Activated CD4-positive, alpha-beta T cell treated with anti-CD3 and anti-CD28 coated beads, Interleukin-2, amount 10 ng/mL, durations not matched to agents 24 days and 14 days (primary cell): ENCODE results near the gene PCDHGB3. TPM values are rescaled to one million over a fixed set of nuclear protein-coding genes. Genes with fewer than 3 reads are reported as not detected.
"Not testable (repeated sequence)": the region's sequence is repeated elsewhere in the genome, so short reads cannot be mapped to it uniquely, and the experiment has no call there.

Source experiments
- DNase-seq: peaks from one replicate; pipeline ENCODE4 v3.0.0; 2022
- H3K27ac Mint-ChIP-seq: one replicate; pipeline ENCODE4 v1.8.0; 2022; ENCODE audit warnings: mild to moderate bottlenecking, mixed read lengths
- H3K27me3 Mint-ChIP-seq: one replicate; pipeline ENCODE4 v1.8.0; 2022; ENCODE audit warnings: mixed read lengths
- H3K36me3 Mint-ChIP-seq: one replicate; pipeline ENCODE4 v1.8.0; 2022; ENCODE audit warnings: low read depth, mild to moderate bottlenecking, mixed read lengths
- H3K4me1 Mint-ChIP-seq: one replicate; pipeline ENCODE4 v1.8.0; 2021; ENCODE audit warnings: mixed read lengths
- H3K4me3 Mint-ChIP-seq: one replicate; pipeline ENCODE4 v1.8.0; 2022; ENCODE audit warnings: mild to moderate bottlenecking, moderate library complexity, mixed read lengths
- H3K9me3 Mint-ChIP-seq: one replicate; pipeline ENCODE4 v1.8.0; 2021; ENCODE audit warnings: mixed read lengths
- intact Hi-C: fragments of 100-400 bp; cut with micrococcal nuclease; formaldehyde crosslinking; loops from one replicate; pipeline ENCODE4 v1.15.1; 2023
- total RNA-seq: library from RNA; stranded (reverse); gene quantifications from 2 replicates; pipeline ENCODE4 v1.2.3, GENCODE V29; 2022

The PCDHGB3 gene
- total RNA-seq, 1 donor from 2014 or later, result 0.49 TPM

DNA sequence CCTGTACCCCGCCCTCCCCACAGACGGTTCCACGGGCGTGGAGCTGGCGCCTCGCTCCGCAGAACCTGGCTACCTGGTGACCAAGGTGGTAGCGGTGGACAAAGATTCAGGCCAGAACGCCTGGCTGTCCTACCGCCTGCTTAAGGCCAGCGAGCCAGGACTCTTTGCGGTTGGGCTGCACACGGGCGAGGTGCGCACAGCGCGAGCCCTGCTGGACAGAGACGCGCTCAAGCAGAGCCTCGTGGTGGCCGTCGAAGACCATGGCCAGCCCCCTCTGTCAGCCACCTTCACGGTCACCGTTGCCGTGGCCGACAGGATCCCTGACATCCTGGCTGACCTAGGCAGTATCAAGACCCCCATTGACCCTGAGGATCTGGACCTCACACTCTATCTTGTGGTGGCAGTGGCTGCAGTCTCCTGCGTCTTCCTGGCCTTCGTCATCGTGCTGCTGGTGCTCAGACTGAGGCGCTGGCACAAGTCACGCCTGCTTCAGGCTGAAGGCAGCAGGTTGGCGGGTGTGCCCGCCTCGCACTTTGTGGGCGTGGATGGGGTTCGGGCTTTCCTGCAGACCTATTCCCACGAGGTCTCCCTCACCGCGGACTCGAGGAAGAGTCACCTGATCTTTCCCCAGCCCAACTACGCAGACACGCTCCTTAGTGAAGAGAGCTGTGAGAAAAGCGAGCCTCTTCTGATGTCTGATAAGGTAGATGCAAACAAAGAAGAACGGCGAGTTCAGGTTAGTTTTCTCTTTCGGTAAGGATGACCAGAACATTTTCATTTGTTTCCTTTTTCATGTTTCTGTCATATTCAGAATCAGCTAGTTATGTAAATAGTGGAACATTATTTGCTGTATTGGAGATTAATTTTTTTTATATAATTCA, 3.8 kb upstream of the PCDHGB3 start:
- H3K27me3 Mint-ChIP-seq, result peaks cover 29% of the 10 kb centered on the region
- H3K4me1 Mint-ChIP-seq, result peaks cover 2% of the 10 kb centered on the region
- peaks cover 27% of the 10 kb centered on the region for H3K9me3 Mint-ChIP-seq
- H3K4me3 Mint-ChIP-seq, result no peak overlapping the region
- DNase-seq, result no peak
- intact Hi-C loops, result no loop called here
- no peak overlapping the region for H3K27ac Mint-ChIP-seq
- H3K36me3 Mint-ChIP-seq, result peaks cover 11% of the 10 kb centered on the region

- H3K27ac Mint-ChIP-seq, result no peak overlapping the region
- peaks cover 25% of the 10 kb centered on the region for H3K9me3 Mint-ChIP-seq
- H3K27me3 Mint-ChIP-seq, result peaks cover 14% of the 10 kb centered on the region
- peaks cover 3% of the 10 kb centered on the region for H3K36me3 Mint-ChIP-seq
- H3K4me3 Mint-ChIP-seq, result no peak overlapping the region
- intact Hi-C loops, result no loop called here
- peak; percentile 50 for DNase-seq
- peaks cover 2% of the 10 kb centered on the region for H3K4me1 Mint-ChIP-seq
These were observed 1.8 kb downstream of the PCDHGB3 start for GRCh38 chr5:141371572-141372475.

GRCh38 chr5:141373673-141374317, 3.8 kb downstream of the PCDHGB3 start, which contains the start of gene PCDHGA6:
Gene PCDHGA6 (plus strand): TSS chr5:141373891. CDS start chr5:141374084, 193 bp downstream.
- H3K36me3 Mint-ChIP-seq, result peaks cover 3% of the 10 kb centered on the region
- peaks cover 2% of the 10 kb centered on the region for H3K4me1 Mint-ChIP-seq
- H3K4me3 Mint-ChIP-seq, result no peak within 1 kb of the TSS
- intact Hi-C loops, result no loop called here
- no peak within 1 kb of the TSS for H3K27ac Mint-ChIP-seq
- DNase-seq, result peak; percentile 55
- peaks cover 25% of the 10 kb centered on the region for H3K9me3 Mint-ChIP-seq
- H3K27me3 Mint-ChIP-seq, result peaks cover 14% of the 10 kb centered on the region

DNA sequence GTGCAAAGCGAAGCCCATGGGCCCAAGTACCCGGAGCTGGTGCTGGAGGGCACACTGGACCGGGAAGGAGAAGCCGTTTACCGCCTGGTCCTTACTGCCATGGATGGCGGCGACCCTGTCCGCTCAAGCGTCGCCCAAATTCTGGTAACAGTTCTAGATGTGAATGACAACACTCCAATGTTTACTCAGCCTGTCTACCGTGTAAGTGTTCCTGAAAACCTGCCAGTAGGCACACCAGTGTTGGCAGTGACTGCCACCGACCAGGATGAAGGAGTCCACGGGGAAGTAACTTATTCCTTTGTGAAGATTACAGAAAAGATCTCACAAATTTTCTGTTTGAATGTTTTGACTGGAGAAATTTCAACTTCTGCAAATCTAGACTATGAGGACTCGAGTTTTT, 4.6 kb downstream of the PCDHGB3 start:
- H3K27me3 Mint-ChIP-seq, result peaks cover 14% of the 10 kb centered on the region
- no peak overlapping the region for H3K4me3 Mint-ChIP-seq
- DNase-seq, result no peak
- H3K4me1 Mint-ChIP-seq, result peaks cover 2% of the 10 kb centered on the region
- intact Hi-C loops, result no loop called here
- H3K9me3 Mint-ChIP-seq, result peaks cover 25% of the 10 kb centered on the region
- peaks cover 3% of the 10 kb centered on the region for H3K36me3 Mint-ChIP-seq
- no peak overlapping the region for H3K27ac Mint-ChIP-seq

DNA sequence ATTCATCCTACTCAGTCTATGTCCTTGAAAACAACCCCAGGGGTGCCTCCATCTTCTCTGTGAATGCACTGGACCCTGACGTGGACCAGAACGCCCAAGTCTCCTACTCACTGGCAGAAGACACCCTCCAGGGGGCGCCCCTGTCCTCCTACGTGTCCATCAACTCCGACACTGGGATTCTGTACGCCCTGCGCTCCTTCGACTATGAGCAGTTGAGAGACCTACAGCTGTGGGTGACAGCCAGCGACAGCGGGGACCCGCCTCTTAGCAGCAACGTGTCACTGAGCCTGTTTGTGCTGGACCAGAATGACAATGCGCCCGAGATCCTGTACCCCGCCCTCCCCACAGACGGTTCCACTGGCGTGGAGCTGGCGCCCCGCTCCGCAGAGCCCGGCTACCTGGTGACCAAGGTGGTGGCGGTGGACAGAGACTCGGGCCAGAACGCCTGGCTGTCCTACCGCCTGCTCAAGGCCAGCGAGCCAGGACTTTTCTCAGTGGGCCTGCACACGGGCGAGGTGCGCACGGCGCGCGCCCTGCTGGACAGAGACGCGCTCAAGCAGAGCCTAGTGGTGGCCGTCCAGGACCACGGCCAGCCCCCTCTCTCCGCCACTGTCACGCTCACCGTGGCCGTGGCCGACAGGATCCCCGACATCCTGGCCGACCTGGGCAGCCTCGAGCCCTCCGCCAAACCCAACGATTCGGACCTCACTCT, 5.6 kb downstream of the PCDHGB3 start:
- H3K27ac Mint-ChIP-seq, H3K4me3 Mint-ChIP-seq, H3K36me3 Mint-ChIP-seq, H3K4me1 Mint-ChIP-seq, DNase-seq, intact Hi-C loops: not testable (repeated sequence)
- Mint-ChIP-seq H3K27me3 (peaks cover 11% of the 10 kb centered on the region), H3K9me3 (peaks cover 22% of the 10 kb centered on the region)

GRCh38 chr5:141382469-141383294, 12.6 kb downstream of the PCDHGB3 start, which contains the start of gene PCDHGA7:
Gene PCDHGA7 (plus strand): TSS chr5:141382742. CDS start chr5:141382900, 158 bp downstream.
- peak within 1 kb of the TSS; percentile 82 for H3K4me3 Mint-ChIP-seq
- H3K27ac Mint-ChIP-seq, result peak within 1 kb of the TSS; percentile 20

DNA sequence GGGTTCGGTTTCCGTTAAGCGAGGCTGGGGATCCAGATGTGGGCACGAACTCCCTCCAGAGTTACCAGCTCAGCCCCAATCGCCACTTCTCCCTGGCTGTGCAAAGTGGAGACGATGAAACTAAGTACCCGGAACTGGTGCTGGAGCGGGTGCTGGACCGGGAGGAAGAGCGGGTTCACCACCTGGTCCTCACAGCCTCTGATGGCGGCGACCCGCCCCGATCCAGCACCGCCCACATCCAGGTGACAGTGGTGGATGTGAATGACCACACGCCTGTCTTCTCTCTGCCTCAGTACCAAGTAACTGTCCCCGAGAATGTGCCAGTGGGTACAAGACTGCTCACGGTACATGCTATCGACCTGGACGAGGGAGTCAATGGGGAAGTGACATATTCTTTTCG, 13.3 kb downstream of the PCDHGB3 start:
- no peak for DNase-seq
- peak overlapping the region; percentile 82 for H3K4me3 Mint-ChIP-seq
- no peaks in the 10 kb centered on the region for H3K4me1 Mint-ChIP-seq
- no peak overlapping the region for H3K27ac Mint-ChIP-seq
- H3K27me3 Mint-ChIP-seq, result peaks cover 8% of the 10 kb centered on the region
- intact Hi-C loops, result no loop called here
- H3K9me3 Mint-ChIP-seq, result peaks cover 6% of the 10 kb centered on the region
- H3K36me3 Mint-ChIP-seq, result no peaks in the 10 kb centered on the region

More at GRCh38 chr5:141382469-141383294, 12.6 kb downstream of the PCDHGB3 start, which contains the start of gene PCDHGA7:
- H3K4me1 Mint-ChIP-seq, result no peaks in the 10 kb centered on the region
- peaks cover 4% of the 10 kb centered on the region for H3K9me3 Mint-ChIP-seq
- intact Hi-C loops, result no loop called here
- H3K27me3 Mint-ChIP-seq, result peaks cover 8% of the 10 kb centered on the region
- peak; percentile 55 for DNase-seq
- no peaks in the 10 kb centered on the region for H3K36me3 Mint-ChIP-seq

DNA sequence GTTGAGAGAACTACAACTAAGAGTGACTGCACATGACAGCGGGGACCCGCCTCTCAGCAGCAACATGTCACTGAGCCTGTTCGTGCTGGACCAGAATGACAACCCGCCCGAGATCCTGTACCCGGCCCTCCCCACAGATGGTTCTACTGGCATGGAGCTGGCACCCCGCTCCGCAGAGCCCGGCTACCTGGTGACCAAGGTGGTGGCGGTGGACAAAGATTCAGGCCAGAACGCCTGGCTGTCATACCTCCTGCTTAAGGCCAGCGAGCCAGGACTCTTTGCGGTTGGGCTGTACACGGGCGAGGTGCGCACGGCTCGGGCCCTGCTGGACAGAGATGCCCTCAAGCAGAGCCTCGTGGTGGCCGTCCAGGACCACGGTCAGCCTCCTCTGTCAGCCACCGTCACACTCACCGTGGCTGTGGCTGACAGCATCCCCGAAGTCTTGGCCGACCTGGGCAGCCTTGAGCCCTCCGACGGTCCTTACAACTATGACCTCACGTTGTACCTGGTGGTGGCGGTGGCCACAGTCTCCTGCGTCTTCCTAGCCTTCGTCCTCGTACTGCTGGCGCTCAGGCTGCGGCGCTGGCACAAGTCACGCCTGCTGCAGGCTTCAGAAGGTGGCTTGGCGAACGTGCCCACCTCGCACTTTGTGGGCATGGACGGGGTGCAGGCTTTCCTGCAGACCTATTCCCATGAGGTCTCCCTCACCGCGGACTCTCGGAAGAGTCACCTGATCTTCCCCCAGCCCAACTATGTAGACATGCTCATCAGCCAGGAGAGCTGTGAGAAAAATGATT, 14.6 kb downstream of the PCDHGB3 start:
- Mint-ChIP-seq H3K36me3 (no peaks in the 10 kb centered on the region), H3K27ac (no peak overlapping the region), H3K4me3 (no peak overlapping the region), H3K4me1 (no peaks in the 10 kb centered on the region), H3K27me3 (peaks cover 13% of the 10 kb centered on the region), H3K9me3 (peaks cover 14% of the 10 kb centered on the region)
- no peak for DNase-seq
- intact Hi-C loops, result no loop called here

DNA sequence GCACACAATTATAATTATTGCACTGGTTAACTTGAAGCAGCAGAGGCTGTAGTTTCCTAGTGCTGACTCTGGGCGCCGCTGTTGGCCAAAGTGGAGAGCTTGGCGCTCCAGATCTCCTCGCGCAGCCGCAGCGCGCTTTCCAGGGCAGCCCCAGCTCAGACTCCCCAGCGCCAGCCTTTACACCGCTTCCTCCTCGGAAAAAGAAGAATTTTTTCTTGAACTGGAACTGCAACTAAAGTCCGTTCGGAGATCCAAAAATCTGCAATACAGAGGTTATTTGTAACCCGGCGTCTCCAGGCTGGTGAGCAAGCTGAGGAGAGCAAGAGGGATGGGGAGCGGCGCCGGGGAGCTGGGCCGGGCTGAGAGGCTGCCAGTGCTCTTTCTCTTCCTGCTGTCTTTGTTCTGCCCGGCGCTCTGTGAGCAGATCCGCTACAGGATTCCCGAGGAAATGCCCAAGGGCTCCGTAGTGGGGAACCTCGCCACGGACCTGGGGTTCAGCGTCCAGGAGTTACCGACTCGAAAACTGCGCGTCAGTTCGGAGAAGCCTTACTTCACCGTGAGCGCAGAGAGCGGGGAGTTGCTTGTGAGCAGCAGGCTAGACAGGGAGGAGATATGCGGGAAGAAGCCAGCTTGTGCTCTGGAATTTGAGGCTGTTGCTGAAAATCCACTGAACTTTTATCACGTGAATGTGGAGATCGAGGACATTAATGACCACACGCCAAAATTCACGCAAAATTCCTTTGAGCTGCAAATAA, 17.7 kb downstream of the PCDHGB3 start, which contains the start of gene PCDHGB4:
PCDHGB4 (plus strand) TSS at position 142 of the 755 bp plus-strand sequence; CDS start at position 329, 187 bp downstream.
- Mint-ChIP-seq H3K27me3 (peaks cover 17% of the 10 kb centered on the region), H3K9me3 (peaks cover 25% of the 10 kb centered on the region), H3K4me3 (peak within 1 kb of the TSS; percentile 56)
- H3K36me3 Mint-ChIP-seq, intact Hi-C loops, H3K4me1 Mint-ChIP-seq, H3K27ac Mint-ChIP-seq: not testable (repeated sequence)
- peak; percentile 74 for DNase-seq

DNA sequence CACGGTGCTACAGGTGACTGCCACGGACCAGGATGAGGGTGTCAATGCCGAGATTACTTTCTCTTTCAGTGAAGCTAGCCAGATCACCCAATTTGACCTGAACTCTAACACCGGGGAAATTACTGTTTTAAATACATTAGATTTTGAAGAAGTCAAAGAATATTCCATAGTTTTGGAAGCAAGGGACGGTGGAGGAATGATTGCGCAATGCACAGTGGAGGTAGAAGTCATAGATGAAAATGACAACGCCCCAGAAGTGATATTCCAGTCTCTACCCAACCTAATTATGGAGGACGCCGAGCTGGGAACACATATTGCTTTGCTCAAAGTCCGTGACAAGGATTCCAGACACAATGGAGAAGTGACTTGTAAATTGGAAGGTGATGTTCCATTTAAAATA, 18.6 kb downstream of the PCDHGB3 start:
- H3K36me3 Mint-ChIP-seq, result peaks cover 3% of the 10 kb centered on the region
- no peak for DNase-seq
- H3K9me3 Mint-ChIP-seq, result peaks cover 30% of the 10 kb centered on the region
- H3K4me3 Mint-ChIP-seq, result peak overlapping the region; percentile 8
- no peaks in the 10 kb centered on the region for H3K4me1 Mint-ChIP-seq
- intact Hi-C loops, result no loop called here
- no peak overlapping the region for H3K27ac Mint-ChIP-seq
- H3K27me3 Mint-ChIP-seq, result peaks cover 16% of the 10 kb centered on the region
